OCI-LY1 (cell line): ENCODE results near the gene RNF166.

ENCODE experiments used
- EZH2 ChIP-seq: fragments of 200-600 bp; sonication (generic), shearing (Covaris generic); IDR thresholded peaks from 2 replicates; pipeline ENCODE4 v1.8.0; 2017; ENCODE audit warnings: borderline replicate concordance, mixed run types, mild to moderate bottlenecking, antibody characterized with exemption, low read length, moderate library complexity, mixed read lengths
- TF ChIP-seq, protein P1 (sequence below): fragments of 200-600 bp; sonication (generic), shearing (Covaris generic); IDR thresholded peaks from 2 replicates; pipeline ENCODE4 v1.5.1; 2017; ENCODE audit warnings: mild to moderate bottlenecking, antibody characterized with exemption, low read length, moderate library complexity, mixed read lengths

DNA sequence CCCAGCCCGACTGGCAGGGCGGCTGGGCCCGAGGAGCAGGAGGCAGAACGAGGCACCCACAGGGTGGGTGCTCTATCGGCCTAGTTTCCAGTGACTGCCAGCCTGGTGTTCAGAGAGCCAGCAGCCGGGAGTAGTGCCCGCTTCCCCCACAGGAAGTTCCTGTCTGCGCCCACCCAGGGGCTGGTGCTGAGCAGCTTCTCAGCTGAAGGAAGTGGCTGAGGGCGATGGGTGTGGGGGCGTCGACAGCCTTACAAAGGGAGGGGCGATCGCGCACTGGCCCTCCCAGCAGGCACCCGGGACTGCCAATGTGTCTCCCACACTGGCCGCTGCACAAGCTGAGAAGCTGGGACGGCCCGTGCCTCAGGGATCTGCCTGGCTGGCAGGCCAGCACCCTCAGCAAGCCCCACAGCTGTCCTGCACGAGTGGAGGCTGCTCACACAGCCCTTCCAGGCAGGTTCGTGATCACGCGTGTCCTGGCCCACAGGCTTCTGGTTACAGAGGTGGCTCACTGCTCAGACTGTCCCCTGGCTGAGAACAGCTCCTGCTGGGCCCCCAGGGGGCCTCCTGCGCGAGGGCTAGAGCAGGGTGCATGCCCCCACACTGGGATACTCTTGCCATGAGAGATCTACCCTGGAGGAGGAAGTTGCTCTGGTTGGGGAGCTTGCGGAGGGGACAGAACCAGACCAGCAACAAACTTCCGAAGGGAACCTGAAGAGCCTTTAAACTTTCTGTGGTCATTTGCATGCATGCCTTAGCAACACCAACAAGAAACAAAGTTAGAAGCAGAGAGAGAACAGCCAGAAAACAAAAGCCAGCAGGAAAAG, 2.5 kb downstream of the RNF166 start:
- TF ChIP-seq, protein P1, sequence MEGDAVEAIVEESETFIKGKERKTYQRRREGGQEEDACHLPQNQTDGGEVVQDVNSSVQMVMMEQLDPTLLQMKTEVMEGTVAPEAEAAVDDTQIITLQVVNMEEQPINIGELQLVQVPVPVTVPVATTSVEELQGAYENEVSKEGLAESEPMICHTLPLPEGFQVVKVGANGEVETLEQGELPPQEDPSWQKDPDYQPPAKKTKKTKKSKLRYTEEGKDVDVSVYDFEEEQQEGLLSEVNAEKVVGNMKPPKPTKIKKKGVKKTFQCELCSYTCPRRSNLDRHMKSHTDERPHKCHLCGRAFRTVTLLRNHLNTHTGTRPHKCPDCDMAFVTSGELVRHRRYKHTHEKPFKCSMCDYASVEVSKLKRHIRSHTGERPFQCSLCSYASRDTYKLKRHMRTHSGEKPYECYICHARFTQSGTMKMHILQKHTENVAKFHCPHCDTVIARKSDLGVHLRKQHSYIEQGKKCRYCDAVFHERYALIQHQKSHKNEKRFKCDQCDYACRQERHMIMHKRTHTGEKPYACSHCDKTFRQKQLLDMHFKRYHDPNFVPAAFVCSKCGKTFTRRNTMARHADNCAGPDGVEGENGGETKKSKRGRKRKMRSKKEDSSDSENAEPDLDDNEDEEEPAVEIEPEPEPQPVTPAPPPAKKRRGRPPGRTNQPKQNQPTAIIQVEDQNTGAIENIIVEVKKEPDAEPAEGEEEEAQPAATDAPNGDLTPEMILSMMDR: no peak
- TF ChIP-seq EZH2: no peak
